Central memory CD8-positive, alpha-beta T cell (primary cell): ENCODE measurements around the gene PODXL2.

Experiments
- ATAC-seq: fragments of 150-1000 bp; cut with Tn5 transposase; replicated peaks from 2 replicates; pipeline ENCODE4 v1.10.0; 2022; ENCODE audit warnings: mild to moderate bottlenecking, moderate FRiP score, moderate number of reproducible peaks; ENCODE audit not compliant: poor library complexity, severe bottlenecking; ENCODE audit errors: extremely low read depth
- DNase-seq, 2 donors: peaks; one replicate each; pipeline ENCODE4 v3.0.0; 2021; ENCODE audit warnings: low spot score in 2 of 2
- H3K27ac Mint-ChIP-seq: one replicate; pipeline ENCODE4 v1.8.0; 2022; ENCODE audit warnings: low read depth, mild to moderate bottlenecking, moderate library complexity, mixed read lengths
- H3K27me3 Mint-ChIP-seq: one replicate; pipeline ENCODE4 v1.8.0; 2022; ENCODE audit warnings: mixed read lengths
- H3K36me3 Mint-ChIP-seq: one replicate; pipeline ENCODE4 v1.8.0; 2022; ENCODE audit warnings: mild to moderate bottlenecking, moderate library complexity, mixed read lengths; ENCODE audit not compliant: insufficient read depth
- H3K4me1 Mint-ChIP-seq: one replicate; pipeline ENCODE4 v1.8.0; 2022; ENCODE audit warnings: mixed read lengths
- H3K4me3 Mint-ChIP-seq: one replicate; pipeline ENCODE4 v1.8.0; 2022; ENCODE audit warnings: mild to moderate bottlenecking, moderate library complexity, mixed read lengths
- H3K9me3 Mint-ChIP-seq: one replicate; pipeline ENCODE4 v1.8.0; 2022; ENCODE audit warnings: mixed read lengths

The PODXL2 gene, protein sequence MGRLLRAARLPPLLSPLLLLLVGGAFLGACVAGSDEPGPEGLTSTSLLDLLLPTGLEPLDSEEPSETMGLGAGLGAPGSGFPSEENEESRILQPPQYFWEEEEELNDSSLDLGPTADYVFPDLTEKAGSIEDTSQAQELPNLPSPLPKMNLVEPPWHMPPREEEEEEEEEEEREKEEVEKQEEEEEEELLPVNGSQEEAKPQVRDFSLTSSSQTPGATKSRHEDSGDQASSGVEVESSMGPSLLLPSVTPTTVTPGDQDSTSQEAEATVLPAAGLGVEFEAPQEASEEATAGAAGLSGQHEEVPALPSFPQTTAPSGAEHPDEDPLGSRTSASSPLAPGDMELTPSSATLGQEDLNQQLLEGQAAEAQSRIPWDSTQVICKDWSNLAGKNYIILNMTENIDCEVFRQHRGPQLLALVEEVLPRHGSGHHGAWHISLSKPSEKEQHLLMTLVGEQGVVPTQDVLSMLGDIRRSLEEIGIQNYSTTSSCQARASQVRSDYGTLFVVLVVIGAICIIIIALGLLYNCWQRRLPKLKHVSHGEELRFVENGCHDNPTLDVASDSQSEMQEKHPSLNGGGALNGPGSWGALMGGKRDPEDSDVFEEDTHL

DNA sequence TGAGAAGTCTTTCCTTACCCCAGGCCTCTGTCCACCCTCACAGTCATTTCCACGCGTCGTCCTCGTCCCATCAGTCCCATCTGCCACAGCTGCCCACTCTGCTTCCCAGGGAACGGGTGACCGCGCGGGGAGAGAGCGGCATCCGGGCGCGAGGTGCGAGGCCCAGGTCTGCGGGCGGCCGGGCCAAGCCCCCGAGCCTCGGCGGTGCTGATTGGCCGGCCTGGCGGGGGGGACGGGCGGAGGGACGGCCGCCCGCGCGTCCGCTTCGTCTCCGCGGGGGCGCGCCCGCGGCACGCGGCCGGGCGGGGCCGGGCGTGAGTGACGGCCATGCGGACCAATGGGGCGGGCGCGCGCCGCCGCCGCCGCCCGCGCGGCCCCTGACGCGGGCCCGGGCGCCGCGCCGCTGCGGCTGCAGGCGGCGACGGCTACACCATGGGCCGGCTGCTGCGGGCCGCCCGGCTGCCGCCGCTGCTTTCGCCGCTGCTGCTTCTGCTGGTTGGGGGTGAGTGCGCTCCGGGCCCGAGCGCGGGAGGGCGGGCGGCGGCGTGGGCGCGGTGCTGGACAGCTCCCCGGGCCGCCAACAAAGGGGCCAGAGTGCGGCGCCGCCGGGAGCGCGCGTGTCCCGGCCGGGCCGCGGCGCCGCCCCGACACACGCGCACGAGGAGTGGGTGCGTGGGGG, at the start of gene PODXL2:
PODXL2 (plus strand) TSS at position 398 of the 679 bp plus-strand sequence; CDS start at position 433, 35 bp downstream.
- peak within 1 kb of the TSS; percentile 77 for H3K4me3 Mint-ChIP-seq
- peak within 1 kb of the TSS; percentile 63 for H3K27ac Mint-ChIP-seq
- peaks cover 36% of the 10 kb centered on the region for H3K27me3 Mint-ChIP-seq
- peaks cover 9% of the 10 kb centered on the region for H3K36me3 Mint-ChIP-seq
- H3K9me3 Mint-ChIP-seq, result no peaks in the 10 kb centered on the region
- ATAC-seq (peak; percentile 11), DNase-seq (no peak)
- H3K4me1 Mint-ChIP-seq, result peaks cover 51% of the 10 kb centered on the region

DNA sequence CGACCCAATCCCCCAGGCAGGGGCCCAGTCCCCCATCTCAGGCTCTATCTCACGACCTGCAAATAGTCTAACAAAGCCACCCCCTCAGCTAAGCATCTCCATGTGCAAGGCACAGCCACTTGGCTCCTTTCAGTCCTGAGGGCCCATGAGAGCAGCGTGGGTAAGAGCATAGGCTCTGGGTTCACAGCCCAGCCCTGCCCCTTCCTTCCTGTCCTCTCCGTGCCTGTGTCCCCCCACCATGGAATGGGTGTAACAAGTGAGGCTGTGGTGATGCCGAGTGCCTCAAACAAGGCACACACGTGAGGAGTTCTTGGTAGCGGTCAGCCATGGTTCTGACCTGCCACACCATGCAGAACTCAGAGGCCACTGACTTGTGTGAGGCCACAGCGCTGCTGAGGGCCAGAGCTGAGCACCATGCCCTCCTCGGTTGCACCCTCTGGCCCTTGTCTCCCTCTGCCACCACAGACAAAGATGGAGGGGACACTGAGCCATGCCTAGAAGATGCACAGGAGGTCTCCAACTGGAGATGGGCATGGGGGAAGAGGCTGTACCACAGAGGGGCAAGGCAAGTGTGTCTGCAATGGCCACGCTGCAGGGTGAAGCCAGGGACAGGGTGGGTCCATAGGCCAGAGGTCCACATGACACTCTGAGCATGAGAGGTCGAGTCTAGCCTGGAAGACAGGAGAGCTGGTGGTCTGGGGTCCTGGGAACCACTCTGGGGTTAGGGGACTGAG, 48.5 kb upstream of the PODXL2 start:
- Mint-ChIP-seq H3K27ac (peak overlapping the region; percentile 62), H3K36me3 (peaks cover 12% of the 10 kb centered on the region), H3K4me3 (no peak overlapping the region), H3K9me3 (no peaks in the 10 kb centered on the region), H3K27me3 (no peaks in the 10 kb centered on the region), H3K4me1 (peaks cover 39% of the 10 kb centered on the region)
- no peak for ATAC-seq
- no peak for DNase-seq

DNA sequence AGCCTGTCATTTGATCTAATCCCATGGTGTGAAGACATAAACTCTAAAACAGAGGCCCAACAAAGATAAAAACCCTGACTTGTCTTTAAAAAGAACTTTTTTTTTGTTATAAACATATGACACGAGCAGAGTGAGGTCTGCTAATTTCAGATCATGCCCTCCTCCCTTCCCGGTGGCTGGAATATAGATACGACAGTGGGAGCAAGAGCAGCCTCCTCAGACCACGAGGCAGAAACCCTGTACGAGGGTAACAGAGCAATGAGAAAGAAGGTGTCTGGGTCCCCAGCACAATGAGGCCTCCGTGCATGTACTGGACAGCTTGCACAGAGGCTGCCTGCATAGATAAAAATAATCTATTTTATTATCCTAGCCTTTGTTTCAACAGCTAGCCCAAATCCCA, 44.3 kb upstream of the PODXL2 start:
- no peaks in the 10 kb centered on the region for H3K9me3 Mint-ChIP-seq
- H3K36me3 Mint-ChIP-seq, result peaks cover 14% of the 10 kb centered on the region
- no peak for DNase-seq
- no peaks in the 10 kb centered on the region for H3K27me3 Mint-ChIP-seq
- H3K27ac Mint-ChIP-seq, result peak overlapping the region; percentile 67
- peaks cover 60% of the 10 kb centered on the region for H3K4me1 Mint-ChIP-seq
- H3K4me3 Mint-ChIP-seq, result no peak overlapping the region
- no peak for ATAC-seq

DNA sequence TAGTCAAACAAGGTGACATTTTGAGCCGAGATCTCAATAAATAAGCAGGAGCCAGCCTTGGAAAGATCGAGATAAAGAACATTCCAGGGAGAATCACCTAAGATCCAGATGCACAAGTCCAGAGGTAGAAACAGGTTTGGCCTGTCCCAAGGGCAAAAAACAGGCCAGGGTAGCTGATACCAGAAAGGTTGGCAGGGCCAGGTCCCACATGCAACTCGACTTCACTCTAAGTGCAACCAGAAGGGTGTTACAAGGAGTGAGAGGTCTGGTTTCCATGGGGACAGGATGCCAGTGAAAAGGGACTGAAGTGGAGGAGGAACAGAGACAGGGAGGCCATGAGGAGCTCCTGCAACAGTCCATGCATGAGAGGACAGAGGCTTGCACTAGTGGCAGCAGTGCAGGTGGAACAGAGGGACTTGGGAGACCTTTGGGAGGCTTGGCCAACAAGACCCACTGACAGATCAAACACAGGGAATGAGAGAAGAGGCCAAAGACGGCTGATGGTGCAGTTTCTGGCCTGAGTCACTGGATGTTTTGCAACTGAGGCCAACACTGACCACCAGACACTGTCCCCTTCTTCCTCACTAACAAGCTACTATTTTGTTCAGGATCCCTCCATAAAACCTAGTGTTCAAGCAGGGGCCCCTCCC, 43.7 kb upstream of the PODXL2 start:
- no peak for DNase-seq
- H3K27ac Mint-ChIP-seq, result peak overlapping the region; percentile 67
- H3K4me3 Mint-ChIP-seq, result no peak overlapping the region
- H3K27me3 Mint-ChIP-seq, result no peaks in the 10 kb centered on the region
- peaks cover 57% of the 10 kb centered on the region for H3K4me1 Mint-ChIP-seq
- ATAC-seq, result no peak
- H3K9me3 Mint-ChIP-seq, result no peaks in the 10 kb centered on the region
- peaks cover 14% of the 10 kb centered on the region for H3K36me3 Mint-ChIP-seq

DNA sequence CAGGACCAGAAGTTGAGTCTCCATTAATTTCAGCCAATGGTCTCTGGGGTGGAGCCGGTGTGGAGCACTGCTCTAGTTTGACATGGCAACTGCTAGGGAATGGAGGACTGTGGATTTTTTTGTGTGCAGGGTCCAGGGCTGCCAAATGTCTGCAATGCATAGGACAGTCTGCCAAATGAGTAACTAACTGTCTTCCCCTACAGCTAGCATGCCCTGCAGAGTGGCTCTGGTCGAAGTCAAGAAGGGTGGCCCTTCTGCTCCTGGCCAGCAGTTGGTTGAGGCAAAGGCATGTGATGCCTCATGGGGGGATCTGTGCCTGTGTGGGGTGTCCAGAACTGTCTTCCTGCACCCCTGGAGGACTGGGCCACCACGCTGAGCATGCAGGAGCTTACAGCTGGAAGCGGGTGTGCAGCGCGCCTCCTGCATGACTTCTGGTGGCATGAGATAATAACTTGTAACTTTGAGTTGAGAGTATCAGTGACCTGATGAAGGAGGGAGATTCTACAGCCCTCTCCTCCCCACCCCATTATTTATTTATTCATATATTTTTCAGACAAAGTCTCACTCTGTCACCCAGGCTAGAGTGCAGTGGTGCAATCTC, 43.1 kb upstream of the PODXL2 start:
- ATAC-seq (no peak), DNase-seq (no peak)
- Mint-ChIP-seq H3K27ac (no peak overlapping the region), H3K4me3 (no peak overlapping the region), H3K27me3 (no peaks in the 10 kb centered on the region), H3K9me3 (no peaks in the 10 kb centered on the region), H3K36me3 (peaks cover 13% of the 10 kb centered on the region), H3K4me1 (peaks cover 50% of the 10 kb centered on the region)

DNA sequence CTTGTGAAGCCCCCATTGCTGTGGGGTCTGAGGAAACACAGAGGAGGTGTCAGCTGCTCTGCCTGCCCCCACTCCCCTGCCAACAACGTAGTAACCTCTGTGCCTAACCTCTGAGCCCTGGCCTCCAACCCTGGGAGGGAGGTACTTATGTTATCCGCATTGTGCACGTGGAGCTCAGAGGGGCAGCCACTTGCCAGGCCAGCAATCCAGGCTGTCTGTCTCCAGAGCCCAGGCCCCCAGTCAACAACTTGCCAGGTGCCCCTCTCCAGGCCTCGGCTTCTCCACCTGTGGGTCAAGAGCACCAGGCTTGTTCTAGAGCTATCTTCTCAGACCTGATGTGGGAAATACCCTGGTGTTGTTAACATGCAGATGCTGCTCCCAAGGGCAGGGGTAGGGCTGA, 41.1 kb upstream of the PODXL2 start:
- no peak overlapping the region for H3K4me3 Mint-ChIP-seq
- ATAC-seq, result no peak

DNA sequence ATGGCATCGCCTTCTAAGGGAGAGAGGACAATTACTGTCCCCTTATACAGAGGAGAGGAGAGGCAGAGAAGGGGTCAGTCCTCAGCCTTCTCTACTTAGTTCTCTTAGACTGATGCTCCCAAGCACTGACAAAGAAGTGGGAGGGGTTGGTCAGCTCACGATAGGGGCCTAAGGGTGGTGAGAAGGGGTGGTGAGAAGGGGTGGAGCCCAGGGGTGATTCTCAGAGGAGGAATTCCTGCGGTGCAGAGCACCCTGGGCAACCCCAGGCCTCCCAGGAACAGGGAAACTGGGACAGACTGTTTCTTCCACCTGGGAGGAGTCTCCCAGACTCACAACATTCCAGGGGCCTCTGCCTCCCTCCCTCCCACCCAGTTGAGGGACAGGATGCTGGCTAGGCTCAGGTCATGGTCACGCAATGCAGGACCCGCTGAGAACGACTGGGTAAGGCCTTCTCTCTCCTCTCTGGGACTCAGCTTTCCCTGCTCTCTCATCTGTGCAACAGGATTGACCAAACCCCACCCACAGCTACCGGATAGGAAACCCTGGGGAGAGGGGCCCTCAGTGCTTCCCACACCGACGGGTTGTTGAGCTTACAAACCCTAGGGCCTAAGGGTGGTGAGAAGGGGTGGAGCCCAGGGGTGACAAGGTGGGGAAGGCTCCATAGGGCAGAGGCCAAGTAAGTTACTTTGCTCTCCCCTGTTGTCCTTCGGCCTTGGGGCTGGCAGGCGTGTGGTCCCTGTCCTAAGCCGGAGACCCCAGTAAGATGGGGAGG, 40.0 kb upstream of the PODXL2 start:
- Mint-ChIP-seq H3K4me3 (peak overlapping the region; percentile 94), H3K4me1 (peaks cover 53% of the 10 kb centered on the region)

More for the DNA sequence above, 41.1 kb upstream of the PODXL2 start:
- no peaks in the 10 kb centered on the region for H3K9me3 Mint-ChIP-seq
- H3K36me3 Mint-ChIP-seq, result peaks cover 10% of the 10 kb centered on the region
- DNase-seq, result no peak
- no peaks in the 10 kb centered on the region for H3K27me3 Mint-ChIP-seq
- H3K27ac Mint-ChIP-seq, result no peak overlapping the region
- H3K4me1 Mint-ChIP-seq, result peaks cover 53% of the 10 kb centered on the region

DNA sequence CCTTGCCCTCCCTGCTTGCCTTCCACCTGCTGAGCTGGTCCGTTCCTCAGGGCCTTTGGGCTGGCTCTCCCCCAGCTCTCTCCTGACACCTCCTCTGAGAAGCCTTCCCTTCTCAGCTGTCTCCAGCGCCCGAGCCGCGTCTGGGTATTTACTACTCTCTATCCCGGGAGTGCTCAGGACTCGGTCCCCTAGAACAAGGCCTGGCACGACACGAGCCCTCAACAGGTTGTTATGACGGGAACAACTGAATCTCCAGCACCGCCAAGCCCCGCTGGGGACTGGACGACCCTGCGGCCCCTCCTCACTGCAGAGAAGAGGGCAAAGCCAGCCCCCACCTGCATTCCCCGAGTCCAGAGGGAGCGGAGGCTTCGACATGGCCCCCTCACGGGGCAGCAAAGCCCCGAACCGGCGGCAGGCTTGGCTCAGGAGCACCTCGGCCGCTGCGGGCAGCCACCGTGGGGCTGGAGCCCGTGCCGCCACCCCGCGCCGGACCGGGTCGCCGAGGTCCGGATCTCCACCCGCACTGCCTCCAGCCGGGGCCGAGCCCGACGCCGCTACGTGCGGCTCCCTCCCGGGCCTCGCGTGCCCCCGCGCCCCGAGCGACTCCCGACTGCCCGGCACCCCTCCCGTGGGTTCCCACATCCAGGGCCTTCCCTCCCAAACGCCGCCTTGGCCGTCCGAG, 39.2 kb upstream of the PODXL2 start:
- H3K4me1 Mint-ChIP-seq, result peaks cover 48% of the 10 kb centered on the region
- H3K27me3 Mint-ChIP-seq, result no peaks in the 10 kb centered on the region
- DNase-seq (no peak), ATAC-seq (no peak)
- H3K9me3 Mint-ChIP-seq, result no peaks in the 10 kb centered on the region
- no peak overlapping the region for H3K27ac Mint-ChIP-seq
- H3K4me3 Mint-ChIP-seq, result peak overlapping the region; percentile 94
- peaks cover 7% of the 10 kb centered on the region for H3K36me3 Mint-ChIP-seq

More for the DNA sequence above, 40.0 kb upstream of the PODXL2 start:
- Mint-ChIP-seq H3K9me3 (no peaks in the 10 kb centered on the region), H3K36me3 (peaks cover 10% of the 10 kb centered on the region), H3K27me3 (no peaks in the 10 kb centered on the region), H3K27ac (no peak overlapping the region)
- ATAC-seq, result no peak
- no peak for DNase-seq

DNA sequence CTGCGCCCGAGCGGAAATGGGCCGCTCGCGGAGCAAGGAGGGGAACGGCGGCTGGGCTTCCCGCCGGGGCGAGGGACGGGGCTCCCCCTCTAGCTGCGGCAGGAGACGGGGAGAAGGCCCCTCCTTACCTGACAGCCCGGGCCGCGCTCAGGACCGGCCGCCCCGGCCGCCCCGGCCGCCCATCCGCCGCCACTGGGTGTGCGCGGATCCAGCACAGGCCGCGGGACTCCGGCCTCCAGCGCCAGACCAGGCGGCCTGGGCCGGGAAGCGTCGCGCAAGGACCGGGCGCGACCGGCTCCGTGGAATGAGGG, 38.7 kb upstream of the PODXL2 start:
- Mint-ChIP-seq H3K27me3 (no peaks in the 10 kb centered on the region), H3K9me3 (no peaks in the 10 kb centered on the region), H3K27ac (peak overlapping the region; percentile 93), H3K4me3 (peak overlapping the region; percentile 94), H3K36me3 (peaks cover 7% of the 10 kb centered on the region), H3K4me1 (peaks cover 43% of the 10 kb centered on the region)
- ATAC-seq (peak; percentile 34), DNase-seq (no peak)

DNA sequence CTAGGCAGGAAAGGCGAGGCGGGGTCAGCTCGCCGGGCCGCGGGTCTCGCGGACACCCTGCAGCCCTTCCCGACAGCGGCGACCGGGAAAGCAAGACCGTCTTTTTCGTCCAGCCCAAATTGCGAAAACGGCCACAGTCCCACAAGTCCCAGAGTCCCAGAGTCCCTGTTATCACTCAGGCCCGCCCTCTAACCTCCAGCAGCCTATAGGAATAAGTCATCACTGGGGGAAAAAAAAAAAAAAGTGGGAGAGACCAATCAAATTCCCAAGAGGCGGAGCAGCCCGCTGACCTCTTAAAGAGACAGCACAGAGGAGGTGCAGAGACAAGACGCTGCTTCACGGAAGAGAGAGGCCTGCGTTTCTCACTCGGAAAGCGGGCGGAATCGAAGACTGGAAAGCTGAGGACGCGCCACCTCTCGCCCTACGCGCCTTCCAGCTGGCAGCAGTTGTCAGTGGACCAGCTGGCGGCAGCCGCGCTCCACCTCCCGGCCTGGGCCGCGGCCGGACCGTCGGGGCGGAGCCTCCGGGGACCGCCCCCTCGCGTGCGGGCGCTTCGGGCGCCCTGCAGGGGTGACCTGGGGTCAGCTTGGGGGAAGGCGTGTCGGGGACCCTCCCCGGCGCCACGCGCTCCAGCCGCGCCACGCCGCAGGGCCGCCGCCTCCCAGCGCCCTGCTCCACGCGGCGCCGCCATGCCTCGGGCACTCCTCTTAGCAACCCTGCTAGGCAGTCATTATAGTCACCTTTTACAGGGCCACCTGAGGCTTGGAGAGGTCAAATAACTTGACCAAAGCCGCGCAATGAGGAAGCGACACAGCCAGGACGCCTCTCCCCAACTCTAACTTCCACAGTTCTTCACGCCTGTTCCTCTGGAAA, 38.2 kb upstream of the PODXL2 start, which contains the start of gene TPRA1:
TPRA1 (minus strand) TSS at position 141 of the 873 bp plus-strand sequence. CDS start 10,587 bp downstream, outside the sequence.
- no peaks in the 10 kb centered on the region for H3K9me3 Mint-ChIP-seq
- ATAC-seq (peak; percentile 86), DNase-seq (peak; percentile 58 to 62)
- H3K4me1 Mint-ChIP-seq, result peaks cover 37% of the 10 kb centered on the region
- peak within 1 kb of the TSS; percentile 93 for H3K27ac Mint-ChIP-seq
- peak within 1 kb of the TSS; percentile 94 for H3K4me3 Mint-ChIP-seq
- peaks cover 7% of the 10 kb centered on the region for H3K36me3 Mint-ChIP-seq
- H3K27me3 Mint-ChIP-seq, result no peaks in the 10 kb centered on the region
